ENCODE data around the gene SRP9. TPM values are rescaled to one million over a fixed set of nuclear protein-coding genes. Genes with fewer than 3 reads are reported as not detected.
"Not testable (repeated sequence)": the region's sequence is repeated elsewhere in the genome, so short reads cannot be mapped to it uniquely, and the experiment has no call there.

The SRP9 gene
- total RNA-seq, 3 donors from 2014 or later, result 261 to 287 (median 273) TPM

DNA sequence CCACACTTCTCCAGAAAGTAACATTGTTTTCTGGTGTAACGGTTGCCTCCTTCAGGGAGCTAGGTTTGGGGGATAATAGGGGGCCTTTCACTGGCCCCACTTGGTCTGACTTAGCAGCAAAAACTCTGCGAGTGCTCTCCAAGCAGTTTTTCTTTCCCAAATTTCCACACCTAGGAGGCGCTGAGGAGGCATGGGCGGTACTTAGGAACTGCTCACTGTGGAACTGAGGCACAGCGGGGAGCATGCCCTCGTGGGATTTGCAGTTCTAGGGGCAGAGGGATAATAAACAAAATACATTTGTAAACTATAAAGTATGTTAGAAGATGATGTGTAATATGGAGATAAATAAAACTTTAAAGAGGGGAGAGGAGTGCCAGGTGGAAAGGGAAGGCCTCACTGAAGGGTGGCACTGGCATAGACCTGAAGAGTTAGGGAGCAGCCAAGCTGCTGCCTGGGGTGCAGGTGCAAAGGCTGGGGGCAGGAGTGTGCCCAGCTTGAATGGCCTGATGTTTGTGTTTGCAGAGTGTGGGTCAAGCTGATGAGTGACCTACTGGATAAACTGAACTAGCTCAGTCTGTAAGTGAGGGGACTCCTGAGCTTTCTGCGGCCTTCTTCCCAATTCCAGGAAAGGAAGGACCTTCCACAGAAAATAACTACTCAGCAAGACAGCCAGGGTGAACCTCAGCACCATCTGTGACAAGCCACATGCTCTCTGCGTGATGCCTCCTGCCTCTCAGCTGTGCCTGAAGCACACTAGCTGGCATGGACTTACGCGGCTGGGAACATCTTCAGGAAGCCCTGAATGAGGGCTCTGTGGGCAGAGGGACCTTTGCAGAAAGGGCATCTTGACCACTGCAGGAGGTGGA, 34.2 kb downstream of the SRP9 start:
- DNase-seq (no peak), ATAC-seq (no peak)
- no peaks in the 10 kb centered on the region for H3K9me3 Mint-ChIP-seq
- peaks cover 4% of the 10 kb centered on the region for H3K27me3 Mint-ChIP-seq (ENCODE audit: low read depth)
- H3K4me3 Mint-ChIP-seq, result peak overlapping the region; percentile 24
- H3K36me3 Mint-ChIP-seq (ENCODE audit: insufficient read depth), result no peaks in the 10 kb centered on the region
- H3K4me1 Mint-ChIP-seq (ENCODE audit: low read depth), result peaks cover 10% of the 10 kb centered on the region

DNA sequence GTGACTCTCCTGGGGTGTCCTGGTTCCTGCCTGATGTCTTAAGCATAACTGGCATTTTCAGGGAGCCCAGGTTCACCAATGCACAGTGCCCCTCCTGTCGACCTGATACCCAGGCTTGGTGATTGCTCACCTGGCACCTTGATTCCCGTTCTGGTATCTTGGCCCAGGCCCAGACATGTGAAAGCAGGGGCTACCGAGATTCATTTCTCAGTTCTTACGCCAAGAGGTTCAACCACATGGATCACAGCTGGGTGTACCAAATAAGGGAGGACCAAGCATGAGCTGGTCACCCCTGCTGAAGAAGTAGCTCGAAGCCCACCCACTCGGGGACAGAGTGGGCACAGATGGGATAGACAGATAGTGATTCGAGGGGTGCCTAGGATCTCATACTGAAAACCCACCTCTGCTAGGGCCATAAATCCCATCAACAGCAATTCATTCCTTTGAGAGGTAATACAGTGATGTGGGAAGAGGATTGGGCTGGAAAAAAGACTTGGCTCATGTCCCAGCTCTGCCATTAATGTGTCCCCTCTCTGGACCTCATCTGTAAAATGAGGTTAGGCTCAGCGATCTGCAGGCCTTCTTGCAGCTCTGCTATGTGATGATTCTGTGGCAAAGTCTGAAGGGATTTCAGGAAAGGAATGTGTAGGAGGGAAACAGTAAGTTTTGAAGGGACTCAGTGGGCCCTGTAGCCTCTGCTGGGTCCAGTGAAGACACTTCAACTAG, 35.0 kb downstream of the SRP9 start:
- no peaks in the 10 kb centered on the region for H3K9me3 Mint-ChIP-seq
- peaks cover 10% of the 10 kb centered on the region for H3K4me1 Mint-ChIP-seq (ENCODE audit: low read depth)
- DNase-seq (no peak), ATAC-seq (no peak)
- peaks cover 4% of the 10 kb centered on the region for H3K27me3 Mint-ChIP-seq (ENCODE audit: low read depth)
- no peak overlapping the region for H3K4me3 Mint-ChIP-seq
- no peaks in the 10 kb centered on the region for H3K36me3 Mint-ChIP-seq (ENCODE audit: insufficient read depth)

- H3K9me3 Mint-ChIP-seq, result no peaks in the 10 kb centered on the region
- DNase-seq, result no peak
- peaks cover 10% of the 10 kb centered on the region for H3K4me1 Mint-ChIP-seq (ENCODE audit: low read depth)
- H3K36me3 Mint-ChIP-seq (ENCODE audit: insufficient read depth), result no peaks in the 10 kb centered on the region
- ATAC-seq, result no peak
- H3K27me3 Mint-ChIP-seq (ENCODE audit: low read depth), result peaks cover 4% of the 10 kb centered on the region
- H3K4me3 Mint-ChIP-seq, result no peak overlapping the region
Measured at GRCh38 chr1:225813214-225813964, 35.8 kb downstream of the SRP9 start.

GRCh38 chr1:225814381-225814780, 36.8 kb downstream of the SRP9 start:
- DNase-seq, result no peak
- Mint-ChIP-seq H3K4me3 (no peak overlapping the region), H3K27me3 (ENCODE audit: low read depth) (peaks cover 4% of the 10 kb centered on the region)

DNA sequence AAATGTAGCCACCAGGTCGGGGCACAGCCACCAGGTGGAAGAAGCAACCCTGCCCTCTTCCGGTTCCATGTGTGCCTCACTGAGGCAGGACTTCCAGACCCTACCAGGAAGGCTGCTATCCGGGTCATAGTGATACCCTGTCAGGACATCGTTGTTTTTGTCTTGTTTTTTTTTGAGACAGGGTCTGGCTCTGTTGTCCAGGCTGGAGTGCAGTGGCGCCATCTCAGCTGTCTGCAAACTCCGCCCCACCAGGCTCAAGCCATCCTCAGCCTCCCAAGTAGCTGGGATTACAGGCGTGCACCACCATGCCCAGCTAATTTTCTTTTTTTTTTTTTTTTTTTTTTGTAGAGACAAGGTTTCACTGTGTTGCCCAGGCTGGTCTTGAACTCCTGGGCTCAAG, 37.5 kb downstream of the SRP9 start:
- not testable (repeated sequence) for ATAC-seq

More at GRCh38 chr1:225814381-225814780, 36.8 kb downstream of the SRP9 start:
- Mint-ChIP-seq H3K4me1 (ENCODE audit: low read depth) (peaks cover 10% of the 10 kb centered on the region), H3K9me3 (no peaks in the 10 kb centered on the region), H3K36me3 (ENCODE audit: insufficient read depth) (no peaks in the 10 kb centered on the region)
- no peak for ATAC-seq

DNA sequence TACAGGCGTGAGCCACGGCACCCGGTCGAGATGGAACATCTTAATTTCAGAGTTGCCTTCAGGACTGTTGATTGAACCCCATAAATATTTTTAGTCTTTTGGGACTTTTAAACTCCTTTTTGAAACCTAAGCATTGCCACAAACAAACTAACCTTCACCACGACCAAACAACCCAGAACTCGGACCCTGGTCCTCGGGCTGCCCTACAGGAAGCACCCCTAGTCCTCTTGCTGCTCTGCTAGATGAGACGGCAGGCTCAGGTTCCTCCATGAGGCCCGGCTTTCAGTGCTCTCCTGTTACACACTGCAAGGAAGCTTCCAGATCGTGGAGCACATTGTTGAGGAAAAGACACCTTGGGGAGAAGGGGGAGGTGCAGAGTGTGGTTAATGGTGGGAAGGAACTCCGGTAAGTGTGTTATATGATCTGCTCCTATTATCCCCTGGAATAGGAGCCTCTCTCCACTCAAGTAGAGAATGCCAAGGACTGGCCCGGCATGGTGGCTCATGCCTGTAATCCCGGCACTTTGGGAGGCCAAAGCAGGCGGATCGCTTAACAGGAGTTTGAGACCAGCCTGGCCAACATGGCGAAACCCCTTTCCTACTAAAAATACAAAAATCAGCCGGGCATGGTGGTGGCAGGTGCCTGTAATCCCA, 38.0 kb downstream of the SRP9 start:
- Mint-ChIP-seq H3K27me3 (ENCODE audit: low read depth) (peaks cover 1% of the 10 kb centered on the region), H3K36me3 (ENCODE audit: insufficient read depth) (no peaks in the 10 kb centered on the region), H3K4me3 (no peak overlapping the region), H3K4me1 (ENCODE audit: low read depth) (peaks cover 3% of the 10 kb centered on the region), H3K9me3 (no peaks in the 10 kb centered on the region)
- no peak for ATAC-seq
- DNase-seq, result no peak

More for the DNA sequence above, 37.5 kb downstream of the SRP9 start:
- H3K4me1 Mint-ChIP-seq (ENCODE audit: low read depth); H3K4me3 Mint-ChIP-seq; H3K9me3 Mint-ChIP-seq; H3K27me3 Mint-ChIP-seq (ENCODE audit: low read depth); H3K36me3 Mint-ChIP-seq (ENCODE audit: insufficient read depth); DNase-seq: not testable (repeated sequence)

- DNase-seq (no peak), ATAC-seq (no peak)
- H3K4me3 Mint-ChIP-seq, result no peak overlapping the region
- no peaks in the 10 kb centered on the region for H3K27me3 Mint-ChIP-seq (ENCODE audit: low read depth)
- no peaks in the 10 kb centered on the region for H3K9me3 Mint-ChIP-seq
- H3K4me1 Mint-ChIP-seq (ENCODE audit: low read depth), result no peaks in the 10 kb centered on the region
- no peaks in the 10 kb centered on the region for H3K36me3 Mint-ChIP-seq (ENCODE audit: insufficient read depth)
Measured at GRCh38 chr1:225816643-225817538, 39.3 kb downstream of the SRP9 start.

DNA sequence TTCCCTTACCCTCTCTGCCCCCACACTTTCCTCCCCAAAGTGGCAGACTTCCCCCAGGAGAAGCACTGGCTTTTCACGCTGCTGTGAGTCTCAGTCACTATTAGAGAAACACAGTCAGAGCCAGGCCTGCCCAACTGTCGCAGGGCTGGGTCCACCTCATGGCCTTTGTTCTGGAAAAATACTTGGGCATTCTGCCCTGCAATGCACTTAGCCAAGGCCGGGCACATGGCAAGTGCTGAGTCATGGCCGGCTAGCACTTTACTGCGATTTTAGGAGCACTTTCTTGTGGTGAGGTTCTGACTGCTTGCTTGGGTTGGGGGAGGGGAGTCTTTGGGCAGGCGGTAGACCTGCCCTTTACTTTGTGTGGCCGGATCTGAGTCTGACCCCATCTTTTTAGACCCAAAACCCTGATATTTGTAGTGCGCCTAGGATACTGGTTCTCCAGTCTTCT, 40.0 kb downstream of the SRP9 start:
- DNase-seq (no peak), ATAC-seq (no peak)
- H3K4me3 Mint-ChIP-seq, result no peak overlapping the region
- no peaks in the 10 kb centered on the region for H3K4me1 Mint-ChIP-seq (ENCODE audit: low read depth)
- peaks cover under 1% of the 10 kb centered on the region for H3K27me3 Mint-ChIP-seq (ENCODE audit: low read depth)
- H3K9me3 Mint-ChIP-seq, result no peaks in the 10 kb centered on the region
- no peaks in the 10 kb centered on the region for H3K36me3 Mint-ChIP-seq (ENCODE audit: insufficient read depth)

- Mint-ChIP-seq H3K36me3 (ENCODE audit: insufficient read depth) (no peaks in the 10 kb centered on the region), H3K4me3 (no peak overlapping the region), H3K4me1 (ENCODE audit: low read depth) (no peaks in the 10 kb centered on the region), H3K9me3 (no peaks in the 10 kb centered on the region), H3K27me3 (ENCODE audit: low read depth) (peaks cover 2% of the 10 kb centered on the region)
- DNase-seq (no peak), ATAC-seq (no peak)
Measured at GRCh38 chr1:225818229-225818628, 40.6 kb downstream of the SRP9 start.

DNA sequence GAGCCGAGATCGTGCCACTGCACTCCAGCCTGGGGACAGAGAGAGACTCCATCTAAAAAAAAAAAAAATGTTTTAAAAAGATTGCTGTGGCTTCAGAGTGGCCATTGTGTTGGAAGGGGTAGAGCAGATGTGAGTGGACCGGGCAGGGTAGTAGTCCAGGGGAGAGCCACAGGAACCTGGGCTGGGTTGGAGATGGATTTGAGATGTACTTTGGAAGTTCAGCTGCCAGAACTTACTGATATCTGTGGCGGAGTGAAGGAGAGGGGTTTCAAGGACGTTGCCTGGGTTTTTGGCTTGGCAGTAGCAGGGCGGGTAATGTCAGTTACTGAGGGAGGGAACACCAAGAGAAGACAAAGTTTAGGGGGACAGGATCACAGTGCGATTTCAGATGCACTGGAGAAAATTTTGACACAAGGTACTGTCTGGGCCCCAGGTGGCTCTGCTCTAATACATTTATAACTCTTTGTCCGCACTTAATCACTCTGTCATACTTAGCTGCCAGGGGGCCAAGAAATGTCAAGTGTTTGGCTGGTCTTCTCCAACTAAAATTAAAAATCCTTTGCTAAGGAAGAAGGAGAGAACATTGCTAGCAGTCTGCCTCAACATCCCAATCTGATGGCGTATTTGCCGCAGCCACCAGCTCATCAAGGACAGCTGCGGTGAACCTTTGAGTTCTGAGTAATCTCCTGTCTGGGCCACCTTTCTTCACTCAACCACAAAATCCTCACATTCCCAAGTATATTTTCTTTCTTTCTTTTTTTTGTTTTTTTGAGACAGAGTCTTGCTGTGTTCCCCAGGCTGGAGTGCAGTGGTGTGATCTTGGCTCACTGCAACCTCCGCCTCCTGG, 41.9 kb downstream of the SRP9 start:
- no peaks in the 10 kb centered on the region for H3K9me3 Mint-ChIP-seq

DNA sequence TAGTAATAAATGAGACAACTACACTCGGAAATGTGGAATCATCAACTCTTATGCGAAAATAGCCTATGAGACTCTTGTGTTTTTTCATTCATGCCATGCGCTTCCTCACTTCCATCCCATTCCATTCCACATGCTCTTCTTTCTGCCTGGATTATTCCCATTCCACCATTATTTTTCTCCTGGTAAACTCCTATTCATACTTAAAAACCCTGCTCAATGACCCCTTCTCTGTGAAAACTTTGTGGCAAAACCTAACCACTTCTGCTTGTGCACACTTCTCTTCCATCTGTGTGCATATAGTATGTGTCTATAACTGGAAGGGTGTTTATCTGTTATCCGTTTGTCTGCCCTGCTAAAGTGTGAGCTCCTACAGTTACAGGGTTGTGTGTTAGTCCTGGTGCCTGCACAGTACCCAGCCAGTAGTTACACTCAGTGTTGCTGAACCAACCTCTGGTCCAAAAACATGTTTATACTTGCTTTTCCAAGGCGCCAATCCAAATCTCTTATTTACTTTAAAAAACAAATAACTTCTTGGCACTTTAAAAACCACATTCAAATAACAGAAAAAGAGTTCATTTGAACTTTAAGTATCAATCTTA, 43.0 kb downstream of the SRP9 start:
- peaks cover 4% of the 10 kb centered on the region for H3K27me3 Mint-ChIP-seq (ENCODE audit: low read depth)
- ATAC-seq (no peak), DNase-seq (no peak)
- H3K4me3 Mint-ChIP-seq, result no peak overlapping the region
- H3K9me3 Mint-ChIP-seq, result no peaks in the 10 kb centered on the region
- no peaks in the 10 kb centered on the region for H3K4me1 Mint-ChIP-seq (ENCODE audit: low read depth)
- H3K36me3 Mint-ChIP-seq (ENCODE audit: insufficient read depth), result no peaks in the 10 kb centered on the region

More for the DNA sequence above, 41.9 kb downstream of the SRP9 start:
- Mint-ChIP-seq H3K4me1 (ENCODE audit: low read depth) (no peaks in the 10 kb centered on the region), H3K36me3 (ENCODE audit: insufficient read depth) (no peaks in the 10 kb centered on the region), H3K27me3 (ENCODE audit: low read depth) (peaks cover 2% of the 10 kb centered on the region), H3K4me3 (no peak overlapping the region)
- ATAC-seq (no peak), DNase-seq (no peak)

- H3K4me3 Mint-ChIP-seq, result no peak overlapping the region
- peaks cover 4% of the 10 kb centered on the region for H3K27me3 Mint-ChIP-seq (ENCODE audit: low read depth)
- H3K4me1 Mint-ChIP-seq (ENCODE audit: low read depth), result no peaks in the 10 kb centered on the region
- no peaks in the 10 kb centered on the region for H3K9me3 Mint-ChIP-seq
- ATAC-seq (no peak), DNase-seq (no peak)
- no peaks in the 10 kb centered on the region for H3K36me3 Mint-ChIP-seq (ENCODE audit: insufficient read depth)
Measured at GRCh38 chr1:225822655-225823403, 45.2 kb downstream of the SRP9 start.
